MM.1S (cell line): ENCODE data around the gene CEP85L.

Source experiments
- CTCF ChIP-seq: fragments of 300-600 bp; sonication (generic); IDR thresholded peaks from 2 replicates; pipeline ENCODE4 v1.5.1; 2016; ENCODE audit warnings: antibody characterized with exemption, low read length, mixed read lengths
- EZH2 ChIP-seq: fragments of 300-600 bp; sonication (generic); optimal IDR thresholded peaks from 2 replicates; pipeline ENCODE3; 2017; ENCODE audit warnings: low read depth, mild to moderate bottlenecking, antibody characterized with exemption, low read length, mixed read lengths
- EZH2phosphoT487 ChIP-seq: fragments of 300-600 bp; sonication (generic); IDR thresholded peaks from 2 replicates; pipeline ENCODE4 v1.6.1; 2018; ENCODE audit warnings: antibody characterized with exemption, low read length

- TF ChIP-seq CTCF (no peak), EZH2 (no peak), EZH2phosphoT487 (no peak)
Observed at GRCh38 chr6:118546880-118547218, 104.5 kb downstream of the CEP85L start.
